SU-DHL-6 (cell line): ENCODE data around the gene BICDL2.
A peak's percentile ranks its signal among the peaks of the same experiment; 100 is the strongest.
"Not testable (repeated sequence)": the region's sequence is repeated elsewhere in the genome, so short reads cannot be mapped to it uniquely, and the experiment has no call there.

ENCODE experiments used
- H2AFZ ChIP-seq: fragments of 200-600 bp; sonication (generic); 2 replicates; pipeline ENCODE4 v1.6.1; 2014; ENCODE audit warnings: low read depth, mild to moderate bottlenecking, moderate library complexity, mixed read lengths, antibody characterized with exemption, low read length; ENCODE audit not compliant: severe bottlenecking
- H3F3A ChIP-seq: fragments of 200-600 bp; shearing (Covaris generic); 2 replicates; pipeline ENCODE4 v1.6.0; 2016; ENCODE audit warnings: antibody characterized with exemption, mild to moderate bottlenecking; ENCODE audit not compliant: insufficient read depth
- H3K27ac ChIP-seq: fragments of 200-600 bp; sonication (generic); 2 replicates; pipeline ENCODE4 v1.5.1; 2016; ENCODE audit warnings: low read depth, mild to moderate bottlenecking, low read length, moderate library complexity, mixed read lengths
- H3K27me3 ChIP-seq: fragments of 200-600 bp; sonication (generic), shearing (Covaris generic); 2 replicates; pipeline ENCODE4 v1.6.0; 2014; ENCODE audit warnings: mild to moderate bottlenecking, low read length
- H3K36me3 ChIP-seq: fragments of 200-600 bp; sonication (generic); 2 replicates; pipeline ENCODE4 v1.6.1; 2014; ENCODE audit warnings: mild to moderate bottlenecking, low read length, mixed read lengths
- H3K4me2 ChIP-seq: fragments of 300-600, 200-600 bp; shearing (Covaris generic), sonication (generic); 2 replicates; pipeline ENCODE4 v1.6.0; 2014; ENCODE audit warnings: low read length, low read depth, mild to moderate bottlenecking; ENCODE audit not compliant: poor library complexity, severe bottlenecking
- H3K4me3 ChIP-seq: fragments of 200-600 bp; sonication (generic); 2 replicates; pipeline ENCODE4 v1.5.1; 2014; ENCODE audit warnings: antibody characterized with exemption, low read length, mild to moderate bottlenecking, mixed read lengths; ENCODE audit not compliant: insufficient read depth, poor library complexity, severe bottlenecking
- H3K79me2 ChIP-seq: fragments of 200-600 bp; sonication (generic); 2 replicates; pipeline ENCODE4 v1.6.1; 2014; ENCODE audit warnings: mild to moderate bottlenecking, low read length, moderate library complexity; ENCODE audit not compliant: insufficient read depth
- H3K9ac ChIP-seq: fragments of 200-600 bp; sonication (generic); 2 replicates; pipeline ENCODE4 v1.7.0; 2014; ENCODE audit warnings: mild to moderate bottlenecking, low read length
- H3K9me2 ChIP-seq: fragments of 200-600 bp; sonication (generic); replicated peaks from 2 replicates; pipeline ENCODE4 v1.6.1; 2014; ENCODE audit warnings: low read length; ENCODE audit not compliant: insufficient read depth
- H3K9me3 ChIP-seq: fragments of 200-600 bp; sonication (generic); 2 replicates; pipeline ENCODE4 v1.6.1; 2014; ENCODE audit warnings: low read length, mixed read lengths; ENCODE audit not compliant: insufficient read depth
- H4K20me1 ChIP-seq: fragments of 200-600 bp; sonication (generic); 2 replicates; pipeline ENCODE4 v1.6.1; 2014; ENCODE audit warnings: low read depth, mild to moderate bottlenecking, antibody characterized with exemption, low read length, moderate library complexity, mixed read lengths
- EZH2phosphoT487 ChIP-seq: fragments of 200-600 bp; sonication (generic), shearing (Covaris generic); conservative IDR thresholded peaks from 2 replicates; pipeline ENCODE4 v1.6.1; 2018; ENCODE audit warnings: mild to moderate bottlenecking, antibody characterized with exemption, low read length, moderate library complexity, mixed read lengths
- TF ChIP-seq, protein P1 (sequence below): fragments of 200-600 bp; sonication (generic); IDR thresholded peaks from one replicate; pipeline ENCODE4 v1.5.1; 2017; ENCODE audit warnings: antibody characterized with exemption, mild to moderate bottlenecking, low read length, moderate library complexity; ENCODE audit not compliant: insufficient read depth, poor library complexity, severe bottlenecking

Gene BICDL2

GRCh38 chr16:3073448-3073847 lies 36.7 kb upstream of the BICDL2 start:
- Histone ChIP-seq H3K9me3 (no peaks in the 10 kb centered on the region; the same call in 1 of the 2 replicates), H3K9me2 (no peaks in the 10 kb centered on the region), H3K79me2 (no peaks in the 10 kb centered on the region), H3K27me3 (no peaks in the 10 kb centered on the region), H3K36me3 (no peaks in the 10 kb centered on the region), H4K20me1 (no peaks in the 10 kb centered on the region), H3K27ac (peak overlapping the region; percentile 32), H3F3A (peaks cover 24% of the 10 kb centered on the region; the same call in 1 of the 2 replicates), H3K4me2 (no peak overlapping the region), H2AFZ (no peak overlapping the region), H3K9ac (no peak overlapping the region), H3K4me3 (no peak overlapping the region)
- TF ChIP-seq EZH2phosphoT487, result no peak
- TF ChIP-seq, protein P1, sequence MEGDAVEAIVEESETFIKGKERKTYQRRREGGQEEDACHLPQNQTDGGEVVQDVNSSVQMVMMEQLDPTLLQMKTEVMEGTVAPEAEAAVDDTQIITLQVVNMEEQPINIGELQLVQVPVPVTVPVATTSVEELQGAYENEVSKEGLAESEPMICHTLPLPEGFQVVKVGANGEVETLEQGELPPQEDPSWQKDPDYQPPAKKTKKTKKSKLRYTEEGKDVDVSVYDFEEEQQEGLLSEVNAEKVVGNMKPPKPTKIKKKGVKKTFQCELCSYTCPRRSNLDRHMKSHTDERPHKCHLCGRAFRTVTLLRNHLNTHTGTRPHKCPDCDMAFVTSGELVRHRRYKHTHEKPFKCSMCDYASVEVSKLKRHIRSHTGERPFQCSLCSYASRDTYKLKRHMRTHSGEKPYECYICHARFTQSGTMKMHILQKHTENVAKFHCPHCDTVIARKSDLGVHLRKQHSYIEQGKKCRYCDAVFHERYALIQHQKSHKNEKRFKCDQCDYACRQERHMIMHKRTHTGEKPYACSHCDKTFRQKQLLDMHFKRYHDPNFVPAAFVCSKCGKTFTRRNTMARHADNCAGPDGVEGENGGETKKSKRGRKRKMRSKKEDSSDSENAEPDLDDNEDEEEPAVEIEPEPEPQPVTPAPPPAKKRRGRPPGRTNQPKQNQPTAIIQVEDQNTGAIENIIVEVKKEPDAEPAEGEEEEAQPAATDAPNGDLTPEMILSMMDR, result no peak

DNA sequence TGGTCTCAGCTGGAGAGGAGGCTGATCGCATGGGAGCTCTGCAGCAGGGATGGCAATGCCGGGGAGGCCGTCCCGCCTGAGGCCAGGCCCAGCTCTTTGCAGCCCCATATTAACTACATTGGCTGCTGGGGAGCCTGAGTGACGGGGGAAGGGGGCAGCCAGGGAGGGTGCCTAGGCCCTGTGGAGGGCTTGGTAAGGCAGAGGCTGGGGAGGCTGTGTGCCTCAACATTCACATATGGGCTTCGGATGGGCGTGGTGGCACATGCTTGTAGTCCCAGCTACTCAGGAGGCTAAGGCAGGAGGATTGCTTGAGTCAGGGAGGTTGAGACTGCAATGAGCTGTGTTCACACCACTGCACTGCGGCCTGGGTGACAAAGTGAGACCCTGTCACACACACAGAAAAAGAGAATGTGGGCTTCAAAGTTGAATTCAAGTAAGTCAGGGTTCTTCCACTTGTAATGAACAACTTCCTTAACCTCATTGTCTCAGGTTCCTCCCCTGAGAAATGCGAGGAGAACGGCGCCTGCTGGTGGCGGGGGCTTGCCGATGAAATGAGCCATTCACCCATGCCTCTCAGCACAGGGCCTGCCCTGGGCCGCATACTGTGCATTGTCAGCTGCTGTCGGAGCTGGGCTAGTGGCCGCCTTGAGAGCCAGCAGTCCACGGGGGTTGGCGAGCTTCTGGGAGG lies 36.0 kb upstream of the BICDL2 start:
- H3K4me3 ChIP-seq, H3K9me3 ChIP-seq, H3K27me3 ChIP-seq, H3K4me2 ChIP-seq, H3K27ac ChIP-seq, H3K9ac ChIP-seq, H3K79me2 ChIP-seq, H2AFZ ChIP-seq, H3K36me3 ChIP-seq, H3K9me2 ChIP-seq, H4K20me1 ChIP-seq: not testable (repeated sequence)
- H3F3A ChIP-seq, result peaks cover 23% of the 10 kb centered on the region; the same call in 1 of the 2 replicates

DNA sequence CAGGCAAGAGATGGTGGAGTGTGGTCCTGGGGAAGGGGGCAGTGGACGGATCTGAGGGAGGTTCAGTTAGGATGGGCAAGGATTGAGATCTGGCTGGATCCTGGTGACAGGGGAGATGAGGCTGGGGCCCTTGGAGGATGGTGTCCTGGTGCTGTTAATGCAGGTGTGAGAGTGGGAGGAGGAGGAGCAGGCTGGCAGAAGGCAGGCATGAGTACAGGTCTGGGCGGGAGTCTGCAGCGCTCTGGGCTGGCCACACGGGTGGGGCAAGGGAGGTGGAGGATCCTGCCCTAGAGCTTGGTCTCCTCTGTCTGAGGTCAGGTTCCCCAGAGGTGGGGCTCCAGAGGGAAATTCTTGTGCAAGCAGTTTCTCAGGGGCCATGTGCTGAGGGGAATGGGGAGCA lies 35.4 kb upstream of the BICDL2 start:
- H3K9me2 ChIP-seq, H3K27me3 ChIP-seq, H3K27ac ChIP-seq, H3K9ac ChIP-seq, H4K20me1 ChIP-seq, H3K36me3 ChIP-seq, H3K79me2 ChIP-seq, H3K9me3 ChIP-seq, H2AFZ ChIP-seq, H3K4me2 ChIP-seq, H3K4me3 ChIP-seq: not testable (repeated sequence)
- peaks cover 17% of the 10 kb centered on the region; the same call in 1 of the 2 replicates for H3F3A ChIP-seq

- no peaks in the 10 kb centered on the region for H3K9me2 ChIP-seq
- no peak overlapping the region for H3K4me2 ChIP-seq
- no peaks in the 10 kb centered on the region for H3K27me3 ChIP-seq
- no peaks in the 10 kb centered on the region for H3K36me3 ChIP-seq
- TF ChIP-seq, protein P1, result no peak
- no peak for TF ChIP-seq EZH2phosphoT487
- no peaks in the 10 kb centered on the region for H3K79me2 ChIP-seq
- no peak overlapping the region for H2AFZ ChIP-seq
- 0 out of 2 replicates have a peak, but pooled peaks cover 14% of the 10 kb centered on the region for H3F3A ChIP-seq
- no peaks in the 10 kb centered on the region for H4K20me1 ChIP-seq
- no peak overlapping the region for H3K27ac ChIP-seq
- H3K4me3 ChIP-seq, result no peak overlapping the region
- no peaks in the 10 kb centered on the region for H3K9me3 ChIP-seq
- no peak overlapping the region for H3K9ac ChIP-seq
Measured at GRCh38 chr16:3071655-3072054, 34.9 kb upstream of the BICDL2 start.
